SK-N-SH treated with all-trans-retinoic acid at 6 μM for 48 hours (cell line): Measurements from ENCODE around the gene DYNLRB1.

Experiments used
- ATAC-seq: fragments of 200-7000 bp; cut with Tn5 transposase; 3 replicates; pipeline ENCODE4 v1.9.1; 2020; ENCODE audit warnings: mild to moderate bottlenecking, moderate library complexity
- ARNTL ChIP-seq: fragments of 450-650 bp; formaldehyde crosslinking; IDR thresholded peaks from 2 replicates; pipeline ENCODE4 v1.5.0; 2020; ENCODE audit warnings: low read depth, mild to moderate bottlenecking, moderate library complexity, borderline replicate concordance
- BACH2 ChIP-seq: fragments of 250-450 bp; sonication (Bioruptor Pico); IDR thresholded peaks from 2 replicates; pipeline ENCODE4 v1.9.0; 2021; ENCODE audit warnings: mild to moderate bottlenecking, borderline replicate concordance
- CREB5 ChIP-seq: fragments of 250-450 bp; sonication (Bioruptor Pico); IDR thresholded peaks from 2 replicates; pipeline ENCODE4 v1.5.1; 2020; ENCODE audit warnings: low read depth, mild to moderate bottlenecking, moderate library complexity
- CSRNP3 ChIP-seq: fragments of 250-450 bp; sonication (Bioruptor Pico); IDR thresholded peaks from 2 replicates; pipeline ENCODE4 v1.5.1; 2021; ENCODE audit warnings: mild to moderate bottlenecking, moderate library complexity
- ESRRG ChIP-seq: fragments of 250-450 bp; sonication (Bioruptor Pico); IDR thresholded peaks from 2 replicates; pipeline ENCODE4 v1.6.1; 2021; ENCODE audit warnings: mild to moderate bottlenecking
- ISL1 ChIP-seq: fragments of 250-450 bp; sonication (Bioruptor Pico); IDR thresholded peaks from 2 replicates; pipeline ENCODE4 v2.1.2; 2022; ENCODE audit warnings: mild to moderate bottlenecking, moderate library complexity
- OSR1 ChIP-seq: fragments of 250-450 bp; sonication (Bioruptor Pico); IDR thresholded peaks from 2 replicates; pipeline ENCODE4 v1.8.0; 2022; ENCODE audit warnings: moderate library complexity, mild to moderate bottlenecking, inconsistent platforms
- PATZ1 ChIP-seq: fragments of 250-450 bp; sonication (Bioruptor Pico); IDR thresholded peaks from 2 replicates; pipeline ENCODE4 v1.8.0; 2020; ENCODE audit warnings: mild to moderate bottlenecking, moderate library complexity, borderline replicate concordance
- POU6F1 ChIP-seq: fragments of 250-450 bp; sonication (Bioruptor Pico); IDR thresholded peaks from 2 replicates; pipeline ENCODE4 v1.8.0; 2021; ENCODE audit warnings: low read depth, mild to moderate bottlenecking, moderate library complexity, borderline replicate concordance
- PPARA ChIP-seq: fragments of 250-450 bp; sonication (Bioruptor Pico); IDR thresholded peaks from 2 replicates; pipeline ENCODE4 v1.5.0; 2020; ENCODE audit warnings: mild to moderate bottlenecking, borderline replicate concordance
- SNAI2 ChIP-seq: fragments of 250-450 bp; sonication (Bioruptor Pico); IDR thresholded peaks from 2 replicates; pipeline ENCODE4 v1.5.0; 2020; ENCODE audit warnings: mild to moderate bottlenecking, moderate library complexity
- TCF4 ChIP-seq: fragments of 250-450 bp; sonication (Bioruptor Pico); IDR thresholded peaks from 2 replicates; pipeline ENCODE4 v1.8.0; 2021; ENCODE audit warnings: mild to moderate bottlenecking, moderate library complexity, borderline replicate concordance
- TSHZ2 ChIP-seq: fragments of 250-450 bp; sonication (Bioruptor Pico); IDR thresholded peaks from 2 replicates; pipeline ENCODE4 v1.5.0; 2020; ENCODE audit warnings: mild to moderate bottlenecking, moderate library complexity
- ZC3H10 ChIP-seq: fragments of 250-450 bp; sonication (Bioruptor Pico); IDR thresholded peaks from 2 replicates; pipeline ENCODE4 v1.5.1; 2021; ENCODE audit warnings: mild to moderate bottlenecking, moderate library complexity
- ZFP3 ChIP-seq: fragments of 250-450 bp; sonication (Bioruptor Pico); IDR thresholded peaks from 2 replicates; pipeline ENCODE4 v1.5.0; 2020; ENCODE audit warnings: mild to moderate bottlenecking, moderate library complexity
- ZFP30 ChIP-seq: fragments of 450-650 bp; formaldehyde crosslinking; IDR thresholded peaks from 2 replicates; pipeline ENCODE4 v1.5.0; 2022; ENCODE audit warnings: mild to moderate bottlenecking, moderate library complexity
- ZNF565 ChIP-seq: fragments of 450-650 bp; formaldehyde crosslinking; conservative IDR thresholded peaks from 2 replicates; pipeline ENCODE4 v1.5.0; 2020; ENCODE audit warnings: low read depth, mild to moderate bottlenecking, moderate library complexity

DYNLRB1 gene

GRCh38 chr20:34543463-34544056 is 27.3 kb downstream of the DYNLRB1 start (continued):
- TF ChIP-seq CREB5 (CRISPR knock-in tag) (no peak), ZFP30 (CRISPR knock-in tag) (no peak), ZC3H10 (no peak)

- ATAC-seq = no peak
- TF ChIP-seq PPARA = no peak
Observed at GRCh38 chr20:34544109-34544796, 28.0 kb downstream of the DYNLRB1 start.

- no peak for ATAC-seq
- no peak for TF ChIP-seq TCF4 (CRISPR knock-in tag)
Observed at GRCh38 chr20:34546751-34547181, 30.5 kb downstream of the DYNLRB1 start.

- ATAC-seq = no peak
- TF ChIP-seq OSR1 (CRISPR knock-in tag) (no peak), ESRRG (no peak), ISL1 (CRISPR knock-in tag) (no peak), SNAI2 (CRISPR knock-in tag) (no peak), ZNF565 (CRISPR knock-in tag) (no peak), POU6F1 (CRISPR knock-in tag) (no peak), CREB5 (CRISPR knock-in tag) (no peak), PPARA (no peak), BACH2 (no peak), PATZ1 (CRISPR knock-in tag) (no peak), ZFP3 (CRISPR knock-in tag) (no peak), TSHZ2 (no peak), ARNTL (no peak), CSRNP3 (CRISPR knock-in tag) (no peak)
Observed at GRCh38 chr20:34547844-34548613, 31.8 kb downstream of the DYNLRB1 start.
